GM19025 (cell line): ENCODE results near the gene CCNG2.
"Not testable (repeated sequence)": the region's sequence is repeated elsewhere in the genome, so short reads cannot be mapped to it uniquely, and the experiment has no call there.

Experiments
- ATAC-seq: cut with Tn5 transposase; IDR thresholded peaks from one replicate; pipeline ENCODE4 v1.9.1; 2021; ENCODE audit warnings: mild to moderate bottlenecking, low read depth, moderate library complexity; ENCODE audit not compliant: unreplicated experiment

Gene CCNG2, protein sequence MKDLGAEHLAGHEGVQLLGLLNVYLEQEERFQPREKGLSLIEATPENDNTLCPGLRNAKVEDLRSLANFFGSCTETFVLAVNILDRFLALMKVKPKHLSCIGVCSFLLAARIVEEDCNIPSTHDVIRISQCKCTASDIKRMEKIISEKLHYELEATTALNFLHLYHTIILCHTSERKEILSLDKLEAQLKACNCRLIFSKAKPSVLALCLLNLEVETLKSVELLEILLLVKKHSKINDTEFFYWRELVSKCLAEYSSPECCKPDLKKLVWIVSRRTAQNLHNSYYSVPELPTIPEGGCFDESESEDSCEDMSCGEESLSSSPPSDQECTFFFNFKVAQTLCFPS

GRCh38 chr4:77156912-77157858 lies at the start of gene CCNG2:
TSS of gene CCNG2 (plus strand) at chr4:77157207. CDS start at chr4:77158533, 1,326 bp downstream.
- peak; percentile 17 for ATAC-seq

DNA sequence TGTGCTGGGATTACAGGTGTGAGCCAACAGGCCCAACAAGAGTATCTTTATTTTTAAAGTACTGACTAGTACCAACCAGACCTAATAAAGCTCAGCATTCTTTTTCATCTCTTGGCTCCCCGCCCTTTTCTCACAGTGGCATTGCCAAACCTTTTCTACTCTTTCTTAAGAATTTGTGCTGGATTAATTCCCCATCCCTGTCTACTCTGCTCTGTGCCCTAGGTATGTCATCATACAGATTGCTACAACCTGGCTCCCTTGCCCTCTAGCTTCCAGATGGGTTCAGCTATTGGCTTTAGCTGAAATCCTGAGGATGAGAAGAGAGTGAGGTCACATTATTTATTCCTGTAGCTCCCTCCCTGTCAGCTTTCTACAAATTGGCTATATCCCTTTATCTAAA lies 46.3 kb upstream of the CCNG2 start:
- ATAC-seq, result no peak

- ATAC-seq, result no peak
These were observed 43.9 kb upstream of the CCNG2 start for GRCh38 chr4:77113069-77113468.

DNA sequence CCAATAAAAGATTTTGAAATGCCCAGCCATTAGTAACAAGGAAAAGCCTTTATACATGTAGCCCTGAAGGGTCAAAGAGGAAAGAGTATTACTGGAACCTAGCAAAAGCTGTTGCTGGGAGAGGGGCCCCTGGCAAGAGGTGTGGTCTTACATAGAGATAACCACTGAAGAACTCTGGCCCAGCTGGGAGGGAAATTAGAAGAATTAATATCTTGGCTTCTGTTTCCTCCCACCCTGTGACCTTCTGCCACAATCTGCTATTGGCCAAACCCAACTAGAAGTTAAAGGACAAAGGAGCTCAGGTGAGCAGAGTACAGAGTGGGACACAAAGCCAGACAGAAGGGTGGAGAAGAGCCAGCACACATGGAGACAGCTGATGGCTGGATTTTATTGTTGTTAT lies 39.3 kb upstream of the CCNG2 start:
- ATAC-seq, result no peak

- ATAC-seq, result no peak
These were observed 36.0 kb upstream of the CCNG2 start for GRCh38 chr4:77120886-77121508.

GRCh38 chr4:77121736-77122240 lies 35.2 kb upstream of the CCNG2 start:
- no peak for ATAC-seq

DNA sequence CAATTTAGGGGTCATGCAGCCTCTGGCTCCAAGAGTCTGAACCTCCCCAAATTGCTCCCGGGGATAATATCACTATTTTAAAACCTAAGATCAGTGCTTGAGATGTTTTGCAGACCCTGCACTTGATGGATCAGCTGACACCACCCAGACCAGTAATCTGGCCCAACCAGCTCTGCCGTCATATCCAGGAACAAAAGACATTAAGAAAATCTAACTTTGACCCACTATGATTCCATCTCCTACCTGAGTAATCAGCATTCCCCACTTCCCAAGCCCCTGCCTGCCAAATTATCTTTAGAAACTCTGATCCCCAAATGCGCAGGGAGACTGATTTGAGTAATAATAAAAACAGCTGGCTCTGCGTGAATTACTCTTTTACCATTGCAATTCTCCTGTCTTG lies 34.4 kb upstream of the CCNG2 start:
- no peak for ATAC-seq

DNA sequence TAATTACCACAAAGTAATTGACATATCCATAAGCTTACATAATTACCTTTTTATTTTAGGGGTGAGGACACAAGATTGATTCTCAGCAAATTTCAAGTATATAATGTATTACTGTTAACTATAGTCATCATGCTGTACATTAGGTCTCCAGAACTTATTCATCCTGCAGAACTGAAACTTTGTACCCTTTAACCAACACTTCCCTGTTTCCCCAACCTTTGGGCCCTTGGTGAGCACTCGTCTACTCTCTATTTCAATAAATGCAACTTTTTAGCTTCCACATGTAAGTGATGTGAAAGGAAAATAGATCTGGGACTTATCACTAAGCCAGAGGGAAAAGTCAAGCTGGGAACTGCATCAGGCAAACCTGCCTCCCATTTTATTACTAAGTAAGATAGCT lies 33.6 kb upstream of the CCNG2 start:
- no peak for ATAC-seq

DNA sequence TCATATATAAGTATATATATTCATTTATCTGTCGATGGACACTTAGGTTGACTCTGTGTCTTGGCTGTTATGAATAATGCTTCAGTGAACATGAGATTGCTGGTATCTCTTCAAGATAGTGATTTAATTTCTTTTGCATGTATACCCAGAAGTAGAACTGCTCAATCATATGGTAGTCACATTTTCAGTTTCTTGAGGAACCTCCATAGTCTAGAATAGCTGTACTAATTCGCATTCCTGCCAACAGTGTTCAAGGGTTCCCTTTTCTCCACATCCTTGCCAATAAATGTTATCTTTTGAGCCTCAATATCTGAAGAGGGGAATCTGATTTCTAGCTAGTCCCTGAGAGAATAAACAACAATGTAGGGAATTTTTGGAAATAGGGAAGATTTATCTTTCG lies 32.4 kb upstream of the CCNG2 start:
- ATAC-seq, result no peak

- ATAC-seq, result no peak
These were observed 31.0 kb upstream of the CCNG2 start for GRCh38 chr4:77125961-77126360.

DNA sequence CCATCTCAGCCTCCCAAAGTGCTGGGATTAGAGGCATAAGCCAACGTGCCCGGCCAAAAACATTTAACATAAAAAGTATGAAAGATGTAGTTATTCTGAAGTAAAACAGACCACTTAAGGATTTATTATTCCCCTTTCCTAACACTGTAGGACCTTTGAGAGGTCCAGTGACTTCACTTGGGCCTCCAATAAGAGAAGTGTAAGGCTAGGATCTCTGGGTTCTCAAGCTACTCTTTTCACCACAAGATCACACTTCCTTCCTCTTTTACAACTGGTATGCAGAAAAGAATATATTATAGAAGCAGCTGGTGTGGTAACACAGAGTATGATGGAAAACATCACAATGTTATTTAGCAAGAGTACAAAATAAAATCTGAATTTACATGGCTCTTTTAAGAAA lies 30.2 kb upstream of the CCNG2 start:
- no peak for ATAC-seq

GRCh38 chr4:77127215-77127614 lies 29.8 kb upstream of the CCNG2 start:
- ATAC-seq, result no peak

- no peak for ATAC-seq
These were observed 29.0 kb upstream of the CCNG2 start for GRCh38 chr4:77127837-77128621.

DNA sequence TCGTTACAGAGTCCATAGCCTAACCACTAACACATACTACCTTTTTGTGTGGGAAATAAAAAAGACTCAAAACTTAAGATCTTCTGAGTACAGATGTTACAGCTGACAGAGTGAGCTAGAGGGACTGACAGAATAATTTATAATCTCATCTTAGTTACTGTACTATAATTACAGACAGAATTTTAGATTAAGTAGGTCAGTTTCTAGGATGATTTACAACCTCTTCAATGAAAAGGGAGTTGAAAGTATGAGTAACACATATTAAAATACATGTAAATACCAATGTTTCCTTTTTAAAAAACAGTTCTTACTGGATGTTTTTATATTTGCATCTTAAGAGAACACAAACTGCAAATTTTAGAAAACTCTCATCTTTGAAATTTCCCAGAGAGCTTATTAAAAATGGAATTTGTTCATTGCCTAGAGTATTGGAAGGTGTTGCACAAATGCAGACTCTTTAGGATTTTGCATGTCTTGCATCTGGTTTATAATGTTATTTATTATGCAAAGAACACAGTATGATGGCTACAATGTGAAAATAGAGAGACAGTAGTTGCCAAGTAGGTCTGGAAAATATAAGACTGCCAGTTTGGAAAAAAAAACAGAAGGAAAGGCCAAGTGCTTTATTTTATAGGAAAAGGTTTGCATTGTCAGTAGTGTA lies 24.2 kb upstream of the CCNG2 start:
- ATAC-seq, result no peak

DNA sequence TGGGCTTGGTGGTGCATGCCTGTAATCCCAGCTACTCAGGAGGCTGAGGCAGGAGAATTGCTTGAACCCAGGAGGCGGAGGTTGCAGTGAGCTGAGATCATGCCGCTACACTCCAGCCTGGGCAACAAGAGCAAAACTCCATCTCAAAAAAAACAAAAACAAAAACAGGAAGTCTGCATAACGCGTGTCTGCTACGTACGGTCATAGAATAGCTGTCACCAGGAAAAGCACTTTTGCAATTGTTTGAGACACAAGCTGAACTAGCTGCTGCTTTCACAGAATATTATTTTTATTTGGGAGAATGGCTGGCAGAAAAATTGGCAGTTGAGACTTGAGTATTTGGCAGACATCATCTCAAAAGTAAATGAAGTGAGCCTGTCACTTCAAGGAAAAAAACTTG lies 19.6 kb upstream of the CCNG2 start:
- ATAC-seq, result not testable (repeated sequence)

- ATAC-seq, result no peak
These were observed 14.9 kb upstream of the CCNG2 start for GRCh38 chr4:77141964-77142645.

- no peak for ATAC-seq
These were observed 14.4 kb upstream of the CCNG2 start for GRCh38 chr4:77142646-77143028.

DNA sequence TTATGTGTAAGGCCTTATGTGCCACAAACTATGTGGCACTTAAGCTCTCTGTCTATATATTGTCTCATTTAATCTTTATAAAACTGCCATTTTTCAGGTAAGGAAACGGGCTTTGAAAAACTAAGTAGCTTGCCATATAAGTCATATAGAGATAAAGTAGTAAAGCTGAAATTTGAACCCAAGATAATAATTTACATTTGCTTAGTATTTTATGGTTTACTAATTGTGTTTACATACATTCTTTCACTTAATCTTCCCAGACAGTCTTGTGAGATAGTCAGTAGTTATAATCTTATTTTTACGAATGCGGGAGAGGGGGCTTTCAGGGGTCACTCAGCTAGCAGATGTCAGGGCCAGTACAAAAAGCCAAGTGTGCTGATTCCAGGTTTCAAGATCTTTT lies 13.9 kb upstream of the CCNG2 start:
- no peak for ATAC-seq

GRCh38 chr4:77145842-77146185 lies 11.2 kb upstream of the CCNG2 start:
- no peak for ATAC-seq
